ENCODE data around the gene BCL2. TPM values are rescaled to one million over a fixed set of nuclear protein-coding genes. Genes with fewer than 3 reads are reported as not detected.

Gene BCL2
- total RNA-seq, 2 experiments from 2014 or later: 1.4 to 2.5 TPM

DNA sequence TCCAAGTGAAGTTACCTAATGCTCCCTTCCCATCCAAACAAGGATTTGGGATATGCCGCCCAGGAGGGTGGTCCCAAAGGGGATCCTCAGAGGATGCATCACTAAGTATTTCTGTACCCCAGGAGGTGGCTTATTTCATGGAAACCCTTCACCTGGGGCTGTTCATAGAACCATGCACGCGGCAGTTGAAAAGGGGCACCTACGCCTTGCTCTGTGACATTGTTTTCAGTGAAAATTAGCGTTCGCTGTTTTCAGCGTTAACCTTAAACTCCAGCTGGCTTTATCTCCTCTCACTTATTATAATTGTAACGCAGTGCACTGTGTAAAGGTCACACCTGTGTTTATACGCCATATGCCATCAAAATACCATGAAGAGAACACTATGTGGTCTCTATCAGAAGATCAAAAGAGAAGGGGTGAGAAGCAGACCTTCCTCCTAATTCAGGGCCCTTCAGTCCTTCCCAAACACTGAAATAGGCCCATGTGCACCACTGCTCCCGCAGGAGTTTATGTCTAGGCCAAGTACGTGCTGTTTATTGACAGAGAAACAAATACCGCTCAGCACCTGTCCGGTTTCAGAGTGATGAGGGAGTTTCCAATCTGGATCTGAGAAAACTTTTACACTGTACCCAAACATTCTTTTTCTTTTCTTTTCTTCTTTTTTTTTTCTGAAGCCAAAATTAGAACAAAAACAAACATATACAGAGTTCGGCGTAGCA, 162.1 kb downstream of the BCL2 start:
- Histone ChIP-seq H3K9me3 (ENCODE audit: low read length) (no peaks in the 10 kb centered on the region), H3K4me3 (ENCODE audit: low read depth, low read length, poor library complexity, severe bottlenecking) (peak overlapping the region; percentile 56), H3K79me2 (ENCODE audit: insufficient read depth, low read depth, low read length) (no peaks in the 10 kb centered on the region), H3K4me1 (ENCODE audit: insufficient read depth, low read length, poor library complexity, severe bottlenecking) (peaks cover 76% of the 10 kb centered on the region), H4K20me1 (ENCODE audit: insufficient read depth, low read length) (no peaks in the 10 kb centered on the region), H3K36me3 (ENCODE audit: insufficient read depth, low read length) (no peaks in the 10 kb centered on the region), H3K4me2 (ENCODE audit: low read length) (peak overlapping the region; percentile 90), H2AFZ (ENCODE audit: low read length) (peak overlapping the region; percentile 98), H3K9me2 (ENCODE audit: insufficient read depth, low read length) (no peaks in the 10 kb centered on the region), H3K27ac (ENCODE audit: low read depth, low read length, poor library complexity, severe bottlenecking) (peak overlapping the region; percentile 45)
- intact Hi-C loops (cut with micrococcal nuclease; ENCODE audit: unreplicated experiment): loop anchor here (5.0 kb wide), 1 partner anchor 50 kb away; no protein-coding TSS in a partner anchor
- ChIA-PET POLR2A (interaction anchor here (0.6 to 1.4 kb wide), 4 partner anchors 19 to 154 kb away, joined by 3 to 7 read pairs (median 4); no protein-coding TSS in a partner anchor), CTCF (ENCODE audit: unreplicated experiment) (no interaction called here)
- TF ChIP-seq, protein P1, sequence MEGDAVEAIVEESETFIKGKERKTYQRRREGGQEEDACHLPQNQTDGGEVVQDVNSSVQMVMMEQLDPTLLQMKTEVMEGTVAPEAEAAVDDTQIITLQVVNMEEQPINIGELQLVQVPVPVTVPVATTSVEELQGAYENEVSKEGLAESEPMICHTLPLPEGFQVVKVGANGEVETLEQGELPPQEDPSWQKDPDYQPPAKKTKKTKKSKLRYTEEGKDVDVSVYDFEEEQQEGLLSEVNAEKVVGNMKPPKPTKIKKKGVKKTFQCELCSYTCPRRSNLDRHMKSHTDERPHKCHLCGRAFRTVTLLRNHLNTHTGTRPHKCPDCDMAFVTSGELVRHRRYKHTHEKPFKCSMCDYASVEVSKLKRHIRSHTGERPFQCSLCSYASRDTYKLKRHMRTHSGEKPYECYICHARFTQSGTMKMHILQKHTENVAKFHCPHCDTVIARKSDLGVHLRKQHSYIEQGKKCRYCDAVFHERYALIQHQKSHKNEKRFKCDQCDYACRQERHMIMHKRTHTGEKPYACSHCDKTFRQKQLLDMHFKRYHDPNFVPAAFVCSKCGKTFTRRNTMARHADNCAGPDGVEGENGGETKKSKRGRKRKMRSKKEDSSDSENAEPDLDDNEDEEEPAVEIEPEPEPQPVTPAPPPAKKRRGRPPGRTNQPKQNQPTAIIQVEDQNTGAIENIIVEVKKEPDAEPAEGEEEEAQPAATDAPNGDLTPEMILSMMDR (conservative IDR thresholded peaks at IDR 0.05; ENCODE audit: low read length): no peak
- TF ChIP-seq EZH2phosphoT487 (IDR thresholded peaks at IDR 0.05; ENCODE audit: borderline replicate concordance, low read depth, low read length): no peak
- DNase-seq (ENCODE audit: low spot score): peak; percentile 23
- BruUV-seq (replicated peaks): no TSS peak

DNA sequence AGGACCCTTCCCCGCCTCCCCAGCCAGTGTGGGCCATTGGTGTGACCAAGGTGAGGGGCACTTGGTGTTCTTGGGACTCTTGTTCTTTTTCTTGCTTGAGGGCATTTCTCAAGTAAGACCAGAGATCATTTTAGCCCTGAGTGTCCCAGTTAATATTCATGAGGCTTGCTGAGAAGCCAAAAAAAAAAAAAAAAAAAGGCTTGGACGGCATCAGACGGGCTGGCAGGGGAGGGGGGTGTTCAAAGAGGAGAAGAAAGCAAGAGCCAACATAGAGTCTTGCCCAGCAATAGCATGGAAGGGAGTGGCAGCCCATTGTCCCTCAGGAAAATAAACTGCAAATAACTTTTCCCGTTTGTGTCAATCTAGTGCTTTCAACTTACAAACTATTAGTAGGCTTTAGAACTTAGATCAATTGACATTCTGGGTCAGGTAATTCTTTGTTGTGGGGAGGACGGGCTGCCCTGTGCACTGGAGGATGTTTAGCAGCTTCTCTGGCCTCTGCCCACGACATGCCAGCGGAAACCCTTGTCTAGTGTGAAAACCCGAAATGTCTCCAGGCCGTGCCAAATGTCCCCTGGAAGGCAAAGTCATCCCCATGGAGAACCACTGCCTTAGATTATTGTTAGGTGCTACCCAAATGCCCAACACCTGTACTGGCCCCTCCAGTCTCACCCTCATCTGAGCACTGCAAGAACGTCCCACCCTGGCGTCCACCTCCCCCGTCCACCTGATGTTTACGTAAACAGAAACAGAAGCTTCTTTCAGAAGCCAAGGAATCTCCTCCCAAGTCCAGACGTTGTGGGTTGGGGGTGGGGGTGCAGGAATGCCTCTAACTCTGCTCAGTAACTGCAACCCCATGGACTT, 163.4 kb downstream of the BCL2 start:
- Histone ChIP-seq H4K20me1 (ENCODE audit: insufficient read depth, low read length) (no peaks in the 10 kb centered on the region), H3K4me1 (ENCODE audit: insufficient read depth, low read length, poor library complexity, severe bottlenecking) (peaks cover 63% of the 10 kb centered on the region), H3K9me2 (ENCODE audit: insufficient read depth, low read length) (no peaks in the 10 kb centered on the region), H3K79me2 (ENCODE audit: insufficient read depth, low read depth, low read length) (no peaks in the 10 kb centered on the region), H3K4me3 (ENCODE audit: low read depth, low read length, poor library complexity, severe bottlenecking) (peak overlapping the region; percentile 41), H3K27ac (ENCODE audit: low read depth, low read length, poor library complexity, severe bottlenecking) (no peak overlapping the region), H3K9me3 (ENCODE audit: low read length) (no peaks in the 10 kb centered on the region), H3K36me3 (ENCODE audit: insufficient read depth, low read length) (no peaks in the 10 kb centered on the region), H2AFZ (ENCODE audit: low read length) (peak overlapping the region; percentile 75; the same call in 1 of the 2 replicates), H3K4me2 (ENCODE audit: low read length) (peak overlapping the region; percentile 90)
- TF ChIP-seq EZH2phosphoT487 (IDR thresholded peaks at IDR 0.05; ENCODE audit: borderline replicate concordance, low read depth, low read length): no peak
- TF ChIP-seq, protein P1 (conservative IDR thresholded peaks at IDR 0.05; ENCODE audit: low read length): no peak
- DNase-seq (ENCODE audit: low spot score): no peak
- POLR2A ChIA-PET: interaction anchor here (0.6 to 2.7 kb wide), 2 partner anchors 14 to 22 kb away, joined by 3 to 8 read pairs; no protein-coding TSS in a partner anchor
- intact Hi-C loops (cut with micrococcal nuclease; ENCODE audit: unreplicated experiment): loop anchor here (1.0 to 5.0 kb wide), 3 partner anchors 15 to 51 kb away; no protein-coding TSS in a partner anchor
- CTCF ChIA-PET (ENCODE audit: unreplicated experiment): interaction anchor here (0.6 kb wide), 1 partner anchor 18 kb away, joined by 6 read pairs; no protein-coding TSS in a partner anchor
- no TSS peak for BruUV-seq (replicated peaks)
